HepG2 (cell line): ENCODE measurements around the gene KCNH8. TPM values are rescaled to one million over a fixed set of nuclear protein-coding genes. Genes with fewer than 3 reads are reported as not detected.

Experiments used
- ATF7-NPFF ChIP-seq: sonication (generic); formaldehyde crosslinking; IDR thresholded peaks from 2 replicates; pipeline ENCODE4 v1.8.1; 2023; ENCODE audit warnings: mild to moderate bottlenecking, low read depth, missing genetic modification reagents, moderate library complexity
- ATRX ChIP-seq: sonication (generic); formaldehyde crosslinking; IDR thresholded peaks from 2 replicates; pipeline ENCODE4 v1.4.0; 2020; ENCODE audit warnings: missing genetic modification reagents, borderline replicate concordance
- BCL6 ChIP-seq: IDR thresholded peaks from 2 replicates; pipeline ENCODE4 v1.6.1; 2016; ENCODE audit warnings: missing genetic modification reagents, missing compliant biosample characterization
- ELF1 ChIP-seq: sonication (generic); formaldehyde crosslinking; IDR thresholded peaks from 2 replicates; pipeline ENCODE4 v1.4.0; 2020; ENCODE audit warnings: missing genetic modification reagents
- GABPA ChIP-seq, 2 experiments: IDR thresholded peaks; 2 replicates each; pipeline ENCODE4 v1.6.1; 2011 to 2016; ENCODE audit warnings: low read depth in 2 of 2, low read length in 1 of 2, missing biosample characterization in 1 of 2, missing genetic modification characterization in 1 of 2
- MAZ ChIP-seq, 2 experiments: sonication (generic) in 1 of 2; formaldehyde crosslinking in 1 of 2; IDR thresholded peaks; 2 replicates each; pipeline versions ENCODE4 v1.5.0 to v1.6.1; 2012 to 2020; ENCODE audit warnings: low read depth in 2 of 2, mild to moderate bottlenecking in 2 of 2, borderline replicate concordance in 1 of 2, improper control_type of control experiment in 1 of 2, low read length in 1 of 2, missing genetic modification reagents in 1 of 2, moderate library complexity in 1 of 2
- MXI1 ChIP-seq: IDR thresholded peaks from 3 replicates; pipeline ENCODE4 v1.6.1; 2012; ENCODE audit warnings: low read depth, low read length, inconsistent platforms, borderline replicate concordance
- REL ChIP-seq: sonication (generic); formaldehyde crosslinking; conservative IDR thresholded peaks from 2 replicates; pipeline ENCODE4 v1.8.0; 2022; ENCODE audit warnings: mild to moderate bottlenecking, missing genetic modification reagents, moderate library complexity
- SIX4 ChIP-seq: sonication (generic); formaldehyde crosslinking; IDR thresholded peaks from 2 replicates; pipeline ENCODE4 v1.4.0; 2020; ENCODE audit warnings: missing genetic modification reagents
- SRSF1 ChIP-seq: fragments of 200-400 bp; formaldehyde crosslinking; optimal IDR thresholded peaks from 2 replicates; pipeline ENCODE3; 2017; ENCODE audit warnings: mild to moderate bottlenecking, low read depth, low read length, moderate library complexity
- ZBTB7A ChIP-seq: sonication (generic); formaldehyde crosslinking; IDR thresholded peaks from 2 replicates; pipeline ENCODE4 v1.8.0; 2022; ENCODE audit warnings: mild to moderate bottlenecking, missing genetic modification reagents
- ZNF10 ChIP-seq: sonication (generic); formaldehyde crosslinking; IDR thresholded peaks from 2 replicates; pipeline ENCODE4 v1.4.0; 2020; ENCODE audit warnings: mild to moderate bottlenecking, low read depth, missing genetic modification reagents, borderline replicate concordance
- ZNF124 ChIP-seq: sonication (generic); formaldehyde crosslinking; IDR thresholded peaks from 2 replicates; pipeline ENCODE4 v1.4.0; 2020; ENCODE audit warnings: missing genetic modification reagents
- ZNF329 ChIP-seq: sonication (generic); formaldehyde crosslinking; IDR thresholded peaks from 2 replicates; pipeline ENCODE4 v1.9.0; 2021; ENCODE audit warnings: low read depth, mild to moderate bottlenecking, missing genetic modification reagents
- ZNF432 ChIP-seq: sonication (generic); formaldehyde crosslinking; IDR thresholded peaks from 2 replicates; pipeline ENCODE4 v1.5.0; 2020; ENCODE audit warnings: missing genetic modification reagents, mild to moderate bottlenecking, borderline replicate concordance
- ZNF549 ChIP-seq: sonication (generic); formaldehyde crosslinking; IDR thresholded peaks from 2 replicates; pipeline ENCODE4 v1.5.0; 2020; ENCODE audit warnings: missing genetic modification reagents
- ZNF567 ChIP-seq: sonication (generic); formaldehyde crosslinking; IDR thresholded peaks from 2 replicates; pipeline ENCODE4 v1.8.1; 2023; ENCODE audit warnings: mild to moderate bottlenecking, missing genetic modification reagents, borderline replicate concordance
- ZNF816 ChIP-seq: sonication (generic); formaldehyde crosslinking; IDR thresholded peaks from 2 replicates; pipeline ENCODE4 v1.8.0; 2022; ENCODE audit warnings: missing genetic modification reagents, mild to moderate bottlenecking, borderline replicate concordance
- polyA plus RNA-seq, 8 experiments: library from polyadenylated mRNA; depleted of rRNA in 3 of 8; stranded (reverse) in 7 of 8; unstranded in 1 of 8; fragments of >200 nt; fragmentation: Illumina TruSeq in 4 of 8; extraction: Trizol in 4 of 8; gene quantifications; 2 replicates each; pipeline versions ENCODE4 v1.2.1 to v1.2.3, GENCODE V29; 2011 to 2016; ENCODE audit warnings: low read depth in 4 of 8, missing spikeins in 1 of 8, mixed read lengths in 1 of 8; ENCODE audit not compliant: insufficient read depth in 1 of 8
- total RNA-seq, 5 experiments: library from RNA; depleted of rRNA; stranded (reverse); fragments of >200 nt; fragmentation: Illumina TruSeq; extraction: Trizol; gene quantifications; 2 replicates each; pipeline ENCODE4 v1.2.3, GENCODE V29; 2016; ENCODE audit warnings: low read depth in 1 of 5
- TF ChIP-seq, protein P1 (sequence below): IDR thresholded peaks from 2 replicates; pipeline ENCODE4 v1.6.1; 2012; ENCODE audit warnings: low read length, improper control_type of control experiment
- TF ChIP-seq, protein P2 (sequence below): sonication (generic); formaldehyde crosslinking; conservative IDR thresholded peaks from 2 replicates; pipeline ENCODE4 v1.8.0; 2022; ENCODE audit warnings: mild to moderate bottlenecking, moderate library complexity, missing genetic modification reagents
- TF ChIP-seq, protein P3 (sequence below): sonication (generic); formaldehyde crosslinking; IDR thresholded peaks from 2 replicates; pipeline ENCODE4 v1.5.0; 2020; ENCODE audit warnings: missing genetic modification reagents, mild to moderate bottlenecking, borderline replicate concordance

Gene KCNH8
- total and polyA plus RNA-seq, 2 of the 13 experiments (the other 11 are each of a cell fraction or from before 2014, with no cell fraction given), result 0.04 TPM; not detected in 1

DNA sequence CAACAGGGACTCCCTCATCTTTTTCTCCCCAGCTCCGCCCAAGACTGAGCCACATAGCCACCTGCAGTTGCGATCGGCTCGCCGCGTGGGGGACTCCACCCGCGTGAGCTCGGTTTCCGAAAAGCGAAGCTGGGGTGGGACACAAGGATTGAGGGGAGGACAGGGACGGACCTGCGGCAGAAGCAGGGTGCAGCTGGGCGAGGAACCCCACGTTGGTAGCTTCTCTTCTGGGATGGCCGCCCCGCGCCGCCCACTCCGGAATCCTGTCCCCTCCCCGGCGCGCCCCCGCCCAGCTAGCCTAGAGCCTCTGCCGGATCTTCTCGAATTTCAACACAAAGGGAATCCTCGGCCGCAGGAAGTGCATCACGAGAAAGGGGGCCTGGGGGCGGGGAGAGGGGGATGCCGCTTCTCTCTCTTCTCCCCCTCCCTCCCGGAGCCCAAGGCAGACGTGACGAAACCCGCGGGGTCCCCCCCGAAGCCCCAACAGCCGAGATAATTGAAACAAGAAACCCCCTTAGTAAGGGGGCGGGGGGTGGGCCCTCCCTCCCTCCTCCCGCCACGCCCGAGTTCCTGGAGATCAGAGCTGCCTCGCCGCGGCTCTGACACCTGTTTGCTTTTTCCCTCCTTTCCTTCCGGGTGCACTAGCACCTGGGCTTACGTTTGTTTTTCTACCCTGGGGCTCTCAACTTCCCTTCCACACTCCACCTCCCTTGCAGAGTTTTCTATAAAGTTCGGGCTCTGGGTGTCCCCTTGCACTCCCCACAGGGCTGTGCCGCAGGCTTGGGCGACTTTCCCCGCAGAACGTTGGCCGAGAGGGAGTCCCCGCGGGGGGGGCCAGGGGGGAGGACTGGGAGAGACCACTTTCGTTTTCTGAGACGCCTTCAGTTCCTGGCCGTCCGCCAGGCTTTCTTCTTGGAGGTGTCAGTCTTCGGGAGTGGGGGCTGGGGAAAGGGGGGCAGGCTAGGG, 1.3 kb upstream of the KCNH8 start (continued):
- TF ChIP-seq, protein P1, sequence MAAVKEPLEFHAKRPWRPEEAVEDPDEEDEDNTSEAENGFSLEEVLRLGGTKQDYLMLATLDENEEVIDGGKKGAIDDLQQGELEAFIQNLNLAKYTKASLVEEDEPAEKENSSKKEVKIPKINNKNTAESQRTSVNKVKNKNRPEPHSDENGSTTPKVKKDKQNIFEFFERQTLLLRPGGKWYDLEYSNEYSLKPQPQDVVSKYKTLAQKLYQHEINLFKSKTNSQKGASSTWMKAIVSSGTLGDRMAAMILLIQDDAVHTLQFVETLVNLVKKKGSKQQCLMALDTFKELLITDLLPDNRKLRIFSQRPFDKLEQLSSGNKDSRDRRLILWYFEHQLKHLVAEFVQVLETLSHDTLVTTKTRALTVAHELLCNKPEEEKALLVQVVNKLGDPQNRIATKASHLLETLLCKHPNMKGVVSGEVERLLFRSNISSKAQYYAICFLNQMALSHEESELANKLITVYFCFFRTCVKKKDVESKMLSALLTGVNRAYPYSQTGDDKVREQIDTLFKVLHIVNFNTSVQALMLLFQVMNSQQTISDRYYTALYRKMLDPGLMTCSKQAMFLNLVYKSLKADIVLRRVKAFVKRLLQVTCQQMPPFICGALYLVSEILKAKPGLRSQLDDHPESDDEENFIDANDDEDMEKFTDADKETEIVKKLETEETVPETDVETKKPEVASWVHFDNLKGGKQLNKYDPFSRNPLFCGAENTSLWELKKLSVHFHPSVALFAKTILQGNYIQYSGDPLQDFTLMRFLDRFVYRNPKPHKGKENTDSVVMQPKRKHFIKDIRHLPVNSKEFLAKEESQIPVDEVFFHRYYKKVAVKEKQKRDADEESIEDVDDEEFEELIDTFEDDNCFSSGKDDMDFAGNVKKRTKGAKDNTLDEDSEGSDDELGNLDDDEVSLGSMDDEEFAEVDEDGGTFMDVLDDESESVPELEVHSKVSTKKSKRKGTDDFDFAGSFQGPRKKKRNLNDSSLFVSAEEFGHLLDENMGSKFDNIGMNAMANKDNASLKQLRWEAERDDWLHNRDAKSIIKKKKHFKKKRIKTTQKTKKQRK, result no peak
- TF ChIP-seq MXI1, result no peak
- TF ChIP-seq SRSF1, result peak; percentile 8
- peak; percentile 25; the same call in 1 of the 2 replicates for TF ChIP-seq ELF1 (CRISPR knock-in tag)
- no peak for TF ChIP-seq ZNF329
- TF ChIP-seq ZBTB7A (CRISPR knock-in tag), result no peak
- TF ChIP-seq MAZ (IDR thresholded peaks at IDR 0.05; ENCODE audit: borderline replicate concordance, low read depth, low read length), result peak; percentile 41; the same call in 1 of the 2 replicates
- no peak for TF ChIP-seq MAZ (CRISPR knock-in tag; IDR thresholded peaks at IDR 0.05; ENCODE audit: low read depth)
- no peak for TF ChIP-seq ZNF567 (CRISPR knock-in tag)
- TF ChIP-seq, protein P2, sequence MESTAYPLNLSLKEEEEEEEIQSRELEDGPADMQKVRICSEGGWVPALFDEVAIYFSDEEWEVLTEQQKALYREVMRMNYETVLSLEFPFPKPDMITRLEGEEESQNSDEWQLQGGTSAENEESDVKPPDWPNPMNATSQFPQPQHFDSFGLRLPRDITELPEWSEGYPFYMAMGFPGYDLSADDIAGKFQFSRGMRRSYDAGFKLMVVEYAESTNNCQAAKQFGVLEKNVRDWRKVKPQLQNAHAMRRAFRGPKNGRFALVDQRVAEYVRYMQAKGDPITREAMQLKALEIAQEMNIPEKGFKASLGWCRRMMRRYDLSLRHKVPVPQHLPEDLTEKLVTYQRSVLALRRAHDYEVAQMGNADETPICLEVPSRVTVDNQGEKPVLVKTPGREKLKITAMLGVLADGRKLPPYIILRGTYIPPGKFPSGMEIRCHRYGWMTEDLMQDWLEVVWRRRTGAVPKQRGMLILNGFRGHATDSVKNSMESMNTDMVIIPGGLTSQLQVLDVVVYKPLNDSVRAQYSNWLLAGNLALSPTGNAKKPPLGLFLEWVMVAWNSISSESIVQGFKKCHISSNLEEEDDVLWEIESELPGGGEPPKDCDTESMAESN (CRISPR knock-in tag), result 0 out of 2 replicates have a peak, but pooled peaks have one; percentile 20
- no peak for TF ChIP-seq ZNF432 (CRISPR knock-in tag)
- TF ChIP-seq, protein P3, sequence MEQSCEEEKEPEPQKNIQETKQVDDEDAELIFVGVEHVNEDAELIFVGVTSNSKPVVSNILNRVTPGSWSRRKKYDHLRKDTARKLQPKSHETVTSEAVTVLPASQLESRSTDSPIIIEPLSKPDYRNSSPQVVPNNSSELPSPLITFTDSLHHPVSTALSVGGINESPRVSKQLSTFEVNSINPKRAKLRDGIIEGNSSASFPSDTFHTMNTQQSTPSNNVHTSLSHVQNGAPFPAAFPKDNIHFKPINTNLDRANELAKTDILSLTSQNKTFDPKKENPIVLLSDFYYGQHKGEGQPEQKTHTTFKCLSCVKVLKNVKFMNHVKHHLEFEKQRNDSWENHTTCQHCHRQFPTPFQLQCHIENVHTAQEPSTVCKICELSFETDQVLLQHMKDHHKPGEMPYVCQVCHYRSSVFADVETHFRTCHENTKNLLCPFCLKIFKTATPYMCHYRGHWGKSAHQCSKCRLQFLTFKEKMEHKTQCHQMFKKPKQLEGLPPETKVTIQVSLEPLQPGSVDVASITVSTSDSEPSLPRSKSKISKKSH (CRISPR knock-in tag), result no peak
- TF ChIP-seq ZNF816 (CRISPR knock-in tag), result no peak
- no peak for TF ChIP-seq ZNF124
- no peak for TF ChIP-seq REL (CRISPR knock-in tag)
- TF ChIP-seq ATRX (CRISPR knock-in tag), result no peak
- TF ChIP-seq SIX4 (CRISPR knock-in tag), result peak; percentile 86; the same call in 1 of the 2 replicates
- TF ChIP-seq GABPA (IDR thresholded peaks at IDR 0.05; ENCODE audit: low read depth, low read length), result no peak; the same call in 1 of the 2 replicates
- peak; percentile 73 for TF ChIP-seq GABPA (CRISPR knock-in tag; IDR thresholded peaks at IDR 0.05; ENCODE audit: low read depth)
- TF ChIP-seq ZNF549 (CRISPR knock-in tag), result no peak
- no peak for TF ChIP-seq ZNF10 (CRISPR knock-in tag)
- peak; percentile 77 for TF ChIP-seq BCL6 (CRISPR knock-in tag)
- no peak for TF ChIP-seq ATF7-NPFF (CRISPR knock-in tag)
